HepG2 (cell line): ENCODE data around the gene SCAANT1. TPM values are rescaled to one million over a fixed set of nuclear protein-coding genes. Genes with fewer than 3 reads are reported as not detected.

ENCODE experiments used
- ATAC-seq: fragments of 200-7000 bp; cut with Tn5 transposase; 3 replicates; pipeline ENCODE4 v1.9.1; 2020; ENCODE audit warnings: mild to moderate bottlenecking, moderate library complexity
- BruUV-seq: library from RNA; stranded (reverse); fragments of 400-500 nt; replicated peaks from 2 replicates; lab custom pipeline; 2021; lab: Mats Ljungman, UMichigan
- CTCF ChIA-PET: fragments of 300-600 bp; formaldehyde crosslinking; extraction: SDS; loops from one replicate; lab custom pipeline; 2021; ENCODE audit warnings: low total read pairs, inconsistent platforms, low intra/inter-chr PET ratio; lab: Yijun Ruan, JAX
- POLR2A ChIA-PET: fragments of 350-600 bp; sonication (Branson Sonifier 250); formaldehyde crosslinking; loops from one replicate; lab custom pipeline; 2020; ENCODE audit warnings: antibody characterized with exemption, inconsistent platforms; lab: Yijun Ruan, JAX
- DNase-seq: peaks from one replicate; pipeline ENCODE4 v3.0.0-alpha.2; 2015; ENCODE audit warnings: low spot score
- FAIRE-seq: peaks from 3 replicates; lab custom pipeline; 2011; peaks lifted over from hg19 to GRCh38; lab: Jason Lieb, UNC
- H2AFZ ChIP-seq: one replicate; pipeline ENCODE4 v1.6.1; 2011; ENCODE audit warnings: low read length, inconsistent platforms
- H3K27ac ChIP-seq: fragments of 300-600 bp; 3 replicates; pipeline ENCODE4 v1.8.0; 2011; ENCODE audit warnings: mixed run types, mild to moderate bottlenecking, mixed read lengths, low read length, inconsistent platforms; ENCODE audit not compliant: insufficient read depth; ENCODE audit errors: extremely low read length
- H3K27me3 ChIP-seq, 2 experiments: fragments of 200-600 bp in 1 of 2; 2 replicates in 1 of 2; 3 replicates in 1 of 2; pipeline versions ENCODE4 v1.6.0 to v1.8.0; 2011; ENCODE audit warnings: low read length in 2 of 2, mild to moderate bottlenecking in 2 of 2, moderate library complexity in 2 of 2, inconsistent platforms in 1 of 2; ENCODE audit not compliant: insufficient read depth in 2 of 2, control insufficient read depth in 1 of 2
- H3K36me3 ChIP-seq, 2 experiments: fragments of 200-600 bp in 1 of 2; replicated peaks in 1 of 2; 2 replicates in 1 of 2; 3 replicates in 1 of 2; pipeline versions ENCODE4 v1.5.1 to v1.8.0; 2011; ENCODE audit warnings: low read length in 2 of 2, inconsistent platforms in 1 of 2; ENCODE audit not compliant: insufficient read depth in 2 of 2, control insufficient read depth in 1 of 2
- H3K4me1 ChIP-seq: 2 replicates; pipeline ENCODE4 v1.5.1; 2012; ENCODE audit warnings: low read length, inconsistent platforms; ENCODE audit not compliant: insufficient read depth
- H3K4me2 ChIP-seq: 2 replicates; pipeline ENCODE4 v1.6.0; 2011; ENCODE audit warnings: low read depth, low read length, inconsistent platforms
- H3K4me3 ChIP-seq, 3 experiments: fragments of 200-600 bp in 1 of 3; sonication (generic), shearing (Covaris generic) in 1 of 3; replicated peaks in 1 of 3; 2 replicates each; pipeline ENCODE4 v1.5.1; 2011 to 2016; ENCODE audit warnings: low read length in 3 of 3, inconsistent platforms in 2 of 3, low read depth in 2 of 3, mild to moderate bottlenecking in 2 of 3, control low read depth in 1 of 3, mixed read lengths in 1 of 3; ENCODE audit not compliant: insufficient read depth in 1 of 3
- H3K79me2 ChIP-seq: one replicate; pipeline ENCODE4 v1.6.1; 2011; ENCODE audit warnings: low read length, inconsistent platforms; ENCODE audit not compliant: insufficient read depth
- H3K9ac ChIP-seq: 2 replicates; pipeline ENCODE4 v1.6.0; 2011; ENCODE audit warnings: mild to moderate bottlenecking, low read depth, low read length, inconsistent platforms; ENCODE audit not compliant: insufficient read depth
- H3K9me3 ChIP-seq: 2 replicates; pipeline ENCODE4 v1.5.1; 2012; ENCODE audit warnings: mild to moderate bottlenecking, low read length
- H4K20me1 ChIP-seq: 2 replicates; pipeline ENCODE4 v1.6.0; 2011; ENCODE audit warnings: inconsistent platforms, mild to moderate bottlenecking, low read length, moderate library complexity; ENCODE audit not compliant: insufficient read depth
- CEBPB ChIP-seq: IDR thresholded peaks from 2 replicates; pipeline ENCODE4 v1.6.1; 2011; ENCODE audit warnings: low read depth, low read length, improper control_type of control experiment, borderline replicate concordance
- CENPX ChIP-seq: sonication (generic); formaldehyde crosslinking; IDR thresholded peaks from 2 replicates; pipeline ENCODE4 v1.9.0; 2021; ENCODE audit warnings: mild to moderate bottlenecking, missing genetic modification reagents, moderate library complexity
- GABPA ChIP-seq, 2 experiments: IDR thresholded peaks; 2 replicates each; pipeline ENCODE4 v1.6.1; 2011 to 2016; ENCODE audit warnings: low read depth in 2 of 2, low read length in 1 of 2, missing biosample characterization in 1 of 2, missing genetic modification characterization in 1 of 2
- GATAD1 ChIP-seq: IDR thresholded peaks from 2 replicates; pipeline ENCODE4 v1.6.1; 2016; ENCODE audit warnings: missing genetic modification reagents, missing compliant biosample characterization
- NR3C1 ChIP-seq: sonication (generic); formaldehyde crosslinking; IDR thresholded peaks from 2 replicates; pipeline ENCODE4 v1.4.0; 2020; ENCODE audit warnings: missing genetic modification reagents
- POLR2AphosphoS5 ChIP-seq: IDR thresholded peaks from 2 replicates; pipeline ENCODE4 v1.6.1; 2012; ENCODE audit warnings: low read depth, low read length
- RFXAP ChIP-seq: sonication (generic); formaldehyde crosslinking; IDR thresholded peaks from 2 replicates; pipeline ENCODE4 v1.4.0; 2020; ENCODE audit warnings: missing genetic modification reagents, borderline replicate concordance
- SP1 ChIP-seq, 2 experiments: fragments of 450-650 bp in 1 of 2; sonication (generic) in 1 of 2; formaldehyde crosslinking in 1 of 2; IDR thresholded peaks; 2 replicates each; pipeline versions ENCODE4 v1.4.0 to v1.6.1; 2016 to 2020; ENCODE audit warnings: missing genetic modification reagents in 1 of 2
- SYNCRIP ChIP-seq: fragments of 200-400 bp; formaldehyde crosslinking; IDR thresholded peaks from 2 replicates; pipeline ENCODE4 v1.6.1; 2018; ENCODE audit warnings: mild to moderate bottlenecking, low read depth, low read length; ENCODE audit not compliant: insufficient read depth
- ZNF30 ChIP-seq: sonication (generic); formaldehyde crosslinking; IDR thresholded peaks from 2 replicates; pipeline ENCODE4 v1.5.0; 2020; ENCODE audit warnings: mild to moderate bottlenecking, missing genetic modification reagents
- ZNF629 ChIP-seq: sonication (generic); formaldehyde crosslinking; conservative IDR thresholded peaks from 2 replicates; pipeline ENCODE4 v1.5.0; 2020; ENCODE audit warnings: missing genetic modification reagents
- ZNF784 ChIP-seq: sonication (generic); formaldehyde crosslinking; IDR thresholded peaks from 2 replicates; pipeline ENCODE4 v1.5.1; 2020; ENCODE audit warnings: missing genetic modification reagents, mild to moderate bottlenecking, borderline replicate concordance
- WGBS: methylation state at CpG from one replicate; pipeline ENCODE4 v1.1.6; 2017; ENCODE audit warnings: low lambda C conversion rate; 5-methylcytosine and 5-hydroxymethylcytosine counted together
- in situ Hi-C: cut with HindIII; loops from 2 replicates; pipeline ENCODE4 v1.10.0; 2017; ENCODE audit warnings: low pct_unique_long_range_greater_than_20kb; ENCODE audit not compliant: extremely low pct_ligation_motif_present
- intact Hi-C: fragments of 100-400 bp; cut with micrococcal nuclease; formaldehyde crosslinking; loops from one replicate; pipeline ENCODE4 v1.10.0; 2022; ENCODE audit not compliant: unreplicated experiment
- polyA plus RNA-seq, 8 experiments: library from polyadenylated mRNA; depleted of rRNA in 3 of 8; stranded (reverse) in 7 of 8; unstranded in 1 of 8; fragments of >200 nt; fragmentation: Illumina TruSeq in 4 of 8; extraction: Trizol in 4 of 8; gene quantifications; 2 replicates each; pipeline versions ENCODE4 v1.2.1 to v1.2.3, GENCODE V29; 2011 to 2016; ENCODE audit warnings: low read depth in 4 of 8, missing spikeins in 1 of 8, mixed read lengths in 1 of 8; ENCODE audit not compliant: insufficient read depth in 1 of 8
- total RNA-seq, 5 experiments: library from RNA; depleted of rRNA; stranded (reverse); fragments of >200 nt; fragmentation: Illumina TruSeq; extraction: Trizol; gene quantifications; 2 replicates each; pipeline ENCODE4 v1.2.3, GENCODE V29; 2016; ENCODE audit warnings: low read depth in 1 of 5

SCAANT1 gene
- total and polyA plus RNA-seq, 2 of the 13 experiments (the other 11 are each of a cell fraction or from before 2014, with no cell fraction given): not detected

- peaks cover under 1% of the 10 kb centered on the region for H3K4me1 ChIP-seq
- FAIRE-seq (no peak), ATAC-seq (no peak), DNase-seq (no peak)
- H3K4me3 ChIP-seq: no peak overlapping the region
- no peaks in the 10 kb centered on the region for H3K27me3 ChIP-seq
- peaks cover 18% of the 10 kb centered on the region for H3K79me2 ChIP-seq
- ChIA-PET CTCF (no interaction called here), POLR2A (no interaction called here)
- H3K9me3 ChIP-seq: no peaks in the 10 kb centered on the region
- intact Hi-C loops (no loop called here), in situ Hi-C loops (no loop called here)
- WGBS: 94% methylated on average over 5 of the region's 5 CpGs
- no peak overlapping the region for H3K27ac ChIP-seq
- no peak overlapping the region for H2AFZ ChIP-seq
- BruUV-seq: no TSS peak
- H4K20me1 ChIP-seq: no peaks in the 10 kb centered on the region
- no peak overlapping the region for H3K4me2 ChIP-seq
- H3K36me3 ChIP-seq: peaks cover 16 to 46% of the 10 kb centered on the region in 2 experiments
- no peak overlapping the region for H3K9ac ChIP-seq
- no peak for TF ChIP-seq GATAD1 (CRISPR knock-in tag)
- no peak for TF ChIP-seq SYNCRIP
- TF ChIP-seq ZNF784 (CRISPR knock-in tag): no peak
- TF ChIP-seq SP1 (IDR thresholded peaks at IDR 0.05): no peak
- no peak for TF ChIP-seq SP1 (CRISPR knock-in tag; IDR thresholded peaks at IDR 0.05)
- no peak for TF ChIP-seq POLR2AphosphoS5
- TF ChIP-seq ZNF30 (CRISPR knock-in tag): no peak
- peak; percentile 73 for TF ChIP-seq CEBPB
- no peak for TF ChIP-seq RFXAP
- no peak for TF ChIP-seq GABPA (IDR thresholded peaks at IDR 0.05; ENCODE audit: low read depth, low read length)
- no peak for TF ChIP-seq GABPA (CRISPR knock-in tag; IDR thresholded peaks at IDR 0.05; ENCODE audit: low read depth)
These were observed 7.8 kb upstream of the SCAANT1 start for GRCh38 chr3:63920001-63920400.

GRCh38 chr3:63918321-63918720, 6.1 kb upstream of the SCAANT1 start:
- no peak overlapping the region for H3K27ac ChIP-seq
- H3K4me2 ChIP-seq: no peak overlapping the region

More at GRCh38 chr3:63918321-63918720, 6.1 kb upstream of the SCAANT1 start:
- no TSS peak for BruUV-seq
- DNase-seq (no peak), ATAC-seq (no peak), FAIRE-seq (no peak)
- in situ Hi-C loops: loop anchor here (10.0 kb wide), 1 partner anchor 54 kb away; the partner anchor contains the start of genes ATXN7 and THOC7
- POLR2A ChIA-PET: no interaction called here
- Histone ChIP-seq H3K4me3 (no peak overlapping the region), H2AFZ (no peak overlapping the region), H3K27me3 (no peaks in the 10 kb centered on the region), H4K20me1 (no peaks in the 10 kb centered on the region), H3K4me1 (peaks cover 18% of the 10 kb centered on the region), H3K36me3 (peaks cover 14 to 36% of the 10 kb centered on the region in 2 experiments), H3K79me2 (peaks cover 26% of the 10 kb centered on the region), H3K9ac (no peak overlapping the region), H3K9me3 (no peaks in the 10 kb centered on the region)
- TF ChIP-seq CENPX (CRISPR knock-in tag) (no peak), ZNF629 (CRISPR knock-in tag) (no peak), NR3C1 (CRISPR knock-in tag) (no peak)
- intact Hi-C loops: no loop called here
- CTCF ChIA-PET: no interaction called here
